ENCODE data around the gene NLRP14. TPM values are rescaled to one million over a fixed set of nuclear protein-coding genes. Genes with fewer than 3 reads are reported as not detected.

The NLRP14 gene
- total and polyA plus RNA-seq, 2 donors (not counting 3 experiments of a cell fraction or from before 2014, with no cell fraction given), result 0.24 to 0.26 TPM

DNA sequence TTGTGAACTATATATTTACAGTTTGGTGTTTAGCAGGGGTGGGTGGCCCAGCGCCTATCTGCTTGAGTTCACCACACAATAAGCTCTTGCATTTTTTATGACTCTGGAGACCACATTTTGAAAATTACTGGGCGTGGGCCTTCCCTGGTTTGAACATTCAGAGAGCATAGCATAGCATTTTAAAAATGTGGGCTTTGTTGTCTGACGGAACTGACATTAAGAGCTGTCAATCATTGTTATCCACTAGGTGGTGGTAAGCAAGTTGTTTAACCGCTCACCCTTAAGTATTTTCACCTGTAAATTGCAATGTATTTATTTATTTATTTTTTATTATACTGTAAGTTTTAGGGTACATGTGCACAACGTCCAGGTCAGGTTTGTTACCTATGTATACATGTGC, 1.0 kb downstream of the NLRP14 start:
- no peak overlapping the region for H2AFZ ChIP-seq (ENCODE audit: low read depth, low read length)
- ChIA-PET CTCF (interaction anchor here (0.9 to 2.8 kb wide), 6 partner anchors 10 to 209 kb away, joined by 3 to 11 read pairs (median 4); no protein-coding TSS in a partner anchor), POLR2A (no interaction called here)
- H3K36me3 ChIP-seq (ENCODE audit: control insufficient read depth in 2 of 2, extremely low read depth in 1 of 2, insufficient read depth in 2 of 2, low read length in 2 of 2), result no peaks in the 10 kb centered on the region
- H3K27ac ChIP-seq (ENCODE audit: insufficient read depth, low read depth, low read length), result no peak overlapping the region
- H3K4me1 ChIP-seq (ENCODE audit: control insufficient read depth, extremely low read depth, insufficient read depth, low read length), result peaks cover 11% of the 10 kb centered on the region
- no peak for FAIRE-seq
- no peak for DNase-seq (ENCODE audit: low read depth, low spot score)
- H3K9ac ChIP-seq (replicated peaks; ENCODE audit: extremely low read depth, insufficient read depth, low read length), result no peak overlapping the region
- H3K79me2 ChIP-seq (ENCODE audit: control insufficient read depth, insufficient read depth, low read length), result no peaks in the 10 kb centered on the region
- no peaks in the 10 kb centered on the region for H3K9me3 ChIP-seq (replicated peaks; ENCODE audit: control insufficient read depth, insufficient read depth, low read length)
- no TSS peak for BruUV-seq (replicated peaks)
- dilution Hi-C loops (cut with MboI; ENCODE audit: extremely low pct_ligation_motif_present, low sequenced_read_pairs), result no loop called here
- intact Hi-C loops (cut with micrococcal nuclease), result loop anchor here (2.0 to 5.0 kb wide), 2 partner anchors 95 to 109 kb away; partner anchors contain the start of gene ZNF215
- H4K20me1 ChIP-seq (replicated peaks; ENCODE audit: control insufficient read depth, extremely low read depth, insufficient read depth, low read length), result no peaks in the 10 kb centered on the region
- H3K4me3 ChIP-seq (replicated peaks in 1 of 3; ENCODE audit: insufficient read depth in 1 of 3, low read depth in 1 of 3, low read length in 3 of 3), result no peak overlapping the region
- no peaks in the 10 kb centered on the region for H3K27me3 ChIP-seq (ENCODE audit: control insufficient read depth in 2 of 2, insufficient read depth in 2 of 2, low read length in 2 of 2)
- H3K9me1 ChIP-seq (replicated peaks; ENCODE audit: control insufficient read depth, extremely low read depth, insufficient read depth, low read length), result no peaks in the 10 kb centered on the region
- H3K4me2 ChIP-seq (ENCODE audit: insufficient read depth, low read length), result no peak overlapping the region
- no peak for TF ChIP-seq EZH2 (IDR thresholded peaks at IDR 0.05; ENCODE audit: borderline replicate concordance, low read depth, low read length, severe bottlenecking)
- TF ChIP-seq JUN (IDR thresholded peaks at IDR 0.05; ENCODE audit: borderline replicate concordance, insufficient read depth, insufficient read length, low read depth), result no peak
- no peak for TF ChIP-seq FOS (IDR thresholded peaks at IDR 0.05; ENCODE audit: borderline replicate concordance, insufficient read depth, low read length)
- no peak for TF ChIP-seq POLR2AphosphoS5 (IDR thresholded peaks at IDR 0.05; ENCODE audit: insufficient read depth, low read depth, low read length)
- no peak for TF ChIP-seq POLR2A (IDR thresholded peaks at IDR 0.05; ENCODE audit: low read depth, low read length)
- no peak for TF ChIP-seq GATA2 (IDR thresholded peaks at IDR 0.05; ENCODE audit: insufficient read depth, insufficient read length, low read depth, low read length)
- no peak for TF ChIP-seq MYC (IDR thresholded peaks at IDR 0.05; ENCODE audit: low read depth, low read length)
- TF ChIP-seq, protein P1, sequence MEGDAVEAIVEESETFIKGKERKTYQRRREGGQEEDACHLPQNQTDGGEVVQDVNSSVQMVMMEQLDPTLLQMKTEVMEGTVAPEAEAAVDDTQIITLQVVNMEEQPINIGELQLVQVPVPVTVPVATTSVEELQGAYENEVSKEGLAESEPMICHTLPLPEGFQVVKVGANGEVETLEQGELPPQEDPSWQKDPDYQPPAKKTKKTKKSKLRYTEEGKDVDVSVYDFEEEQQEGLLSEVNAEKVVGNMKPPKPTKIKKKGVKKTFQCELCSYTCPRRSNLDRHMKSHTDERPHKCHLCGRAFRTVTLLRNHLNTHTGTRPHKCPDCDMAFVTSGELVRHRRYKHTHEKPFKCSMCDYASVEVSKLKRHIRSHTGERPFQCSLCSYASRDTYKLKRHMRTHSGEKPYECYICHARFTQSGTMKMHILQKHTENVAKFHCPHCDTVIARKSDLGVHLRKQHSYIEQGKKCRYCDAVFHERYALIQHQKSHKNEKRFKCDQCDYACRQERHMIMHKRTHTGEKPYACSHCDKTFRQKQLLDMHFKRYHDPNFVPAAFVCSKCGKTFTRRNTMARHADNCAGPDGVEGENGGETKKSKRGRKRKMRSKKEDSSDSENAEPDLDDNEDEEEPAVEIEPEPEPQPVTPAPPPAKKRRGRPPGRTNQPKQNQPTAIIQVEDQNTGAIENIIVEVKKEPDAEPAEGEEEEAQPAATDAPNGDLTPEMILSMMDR (IDR thresholded peaks at IDR 0.05; ENCODE audit: extremely low read depth in 1 of 2, insufficient read depth in 1 of 2, low read depth in 1 of 2, low read length in 2 of 2), result no peak
- TF ChIP-seq, protein P2, sequence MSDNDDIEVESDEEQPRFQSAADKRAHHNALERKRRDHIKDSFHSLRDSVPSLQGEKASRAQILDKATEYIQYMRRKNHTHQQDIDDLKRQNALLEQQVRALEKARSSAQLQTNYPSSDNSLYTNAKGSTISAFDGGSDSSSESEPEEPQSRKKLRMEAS (IDR thresholded peaks at IDR 0.05; ENCODE audit: insufficient read depth, insufficient read length), result no peak
